ENCODE results near the gene PCNX4.

DNA sequence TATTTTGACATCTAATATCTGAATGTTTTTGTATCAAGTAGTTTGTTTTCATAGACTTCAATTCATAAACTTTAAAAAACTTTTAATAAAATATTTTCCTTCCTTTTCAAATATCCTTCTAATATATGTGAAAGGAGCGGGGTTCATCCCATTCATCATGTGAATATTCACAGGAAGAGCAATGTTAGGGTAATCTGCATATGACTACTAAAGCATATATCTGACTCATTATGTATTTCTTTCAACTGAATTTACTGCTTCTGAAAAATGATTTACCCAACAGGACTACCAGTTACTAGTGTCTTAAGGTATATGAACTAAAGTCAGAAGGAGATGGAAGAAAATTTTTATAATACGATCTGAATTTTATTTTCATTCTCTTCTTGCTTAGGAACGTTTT is 43.0 kb downstream of the PCNX4 start:
- TF ChIP-seq, protein P1, sequence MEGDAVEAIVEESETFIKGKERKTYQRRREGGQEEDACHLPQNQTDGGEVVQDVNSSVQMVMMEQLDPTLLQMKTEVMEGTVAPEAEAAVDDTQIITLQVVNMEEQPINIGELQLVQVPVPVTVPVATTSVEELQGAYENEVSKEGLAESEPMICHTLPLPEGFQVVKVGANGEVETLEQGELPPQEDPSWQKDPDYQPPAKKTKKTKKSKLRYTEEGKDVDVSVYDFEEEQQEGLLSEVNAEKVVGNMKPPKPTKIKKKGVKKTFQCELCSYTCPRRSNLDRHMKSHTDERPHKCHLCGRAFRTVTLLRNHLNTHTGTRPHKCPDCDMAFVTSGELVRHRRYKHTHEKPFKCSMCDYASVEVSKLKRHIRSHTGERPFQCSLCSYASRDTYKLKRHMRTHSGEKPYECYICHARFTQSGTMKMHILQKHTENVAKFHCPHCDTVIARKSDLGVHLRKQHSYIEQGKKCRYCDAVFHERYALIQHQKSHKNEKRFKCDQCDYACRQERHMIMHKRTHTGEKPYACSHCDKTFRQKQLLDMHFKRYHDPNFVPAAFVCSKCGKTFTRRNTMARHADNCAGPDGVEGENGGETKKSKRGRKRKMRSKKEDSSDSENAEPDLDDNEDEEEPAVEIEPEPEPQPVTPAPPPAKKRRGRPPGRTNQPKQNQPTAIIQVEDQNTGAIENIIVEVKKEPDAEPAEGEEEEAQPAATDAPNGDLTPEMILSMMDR (conservative IDR thresholded peaks at IDR 0.05; ENCODE audit: low read depth, low read length) = no peak
- no peak for TF ChIP-seq EZH2 (IDR thresholded peaks at IDR 0.05; ENCODE audit: borderline replicate concordance, low read depth, low read length, poor library complexity, severe bottlenecking)

Measured in A673 (cell line).